ENCODE data around the gene ELOA.
"Not testable (repeated sequence)": the region's sequence is repeated elsewhere in the genome, so short reads cannot be mapped to it uniquely, and the experiment has no call there.

The ELOA gene

GRCh38 chr1:23743287-23744152 lies at the start of gene ELOA:
ELOA (plus strand) TSS chr1:23743471; CDS start chr1:23743504, 33 bp downstream.
- DNase-seq = peak; percentile 58

DNA sequence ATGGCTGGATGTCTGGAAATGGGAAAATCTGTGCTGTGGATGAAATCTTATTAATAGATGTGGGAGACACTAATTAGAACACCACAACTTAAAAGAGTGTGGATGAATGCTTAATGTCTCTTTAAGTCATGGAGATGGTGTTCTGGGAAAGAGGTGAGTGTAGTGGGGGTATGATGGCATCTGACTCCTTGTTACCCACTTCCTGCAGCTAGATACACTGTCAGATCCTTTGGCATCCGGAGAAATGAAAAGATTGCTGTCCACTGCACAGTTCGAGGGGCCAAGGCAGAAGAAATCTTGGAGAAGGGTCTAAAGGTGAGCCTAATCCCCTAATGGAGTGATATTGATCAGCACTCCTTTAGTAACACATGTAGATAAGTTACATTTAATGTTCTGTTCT lies 49.7 kb upstream of the ELOA start:
- DNase-seq = no peak

- no peak for DNase-seq
Observed at GRCh38 chr1:23694371-23694770, 48.9 kb upstream of the ELOA start.

GRCh38 chr1:23695667-23696066 lies 47.6 kb upstream of the ELOA start:
- no peak for DNase-seq

DNA sequence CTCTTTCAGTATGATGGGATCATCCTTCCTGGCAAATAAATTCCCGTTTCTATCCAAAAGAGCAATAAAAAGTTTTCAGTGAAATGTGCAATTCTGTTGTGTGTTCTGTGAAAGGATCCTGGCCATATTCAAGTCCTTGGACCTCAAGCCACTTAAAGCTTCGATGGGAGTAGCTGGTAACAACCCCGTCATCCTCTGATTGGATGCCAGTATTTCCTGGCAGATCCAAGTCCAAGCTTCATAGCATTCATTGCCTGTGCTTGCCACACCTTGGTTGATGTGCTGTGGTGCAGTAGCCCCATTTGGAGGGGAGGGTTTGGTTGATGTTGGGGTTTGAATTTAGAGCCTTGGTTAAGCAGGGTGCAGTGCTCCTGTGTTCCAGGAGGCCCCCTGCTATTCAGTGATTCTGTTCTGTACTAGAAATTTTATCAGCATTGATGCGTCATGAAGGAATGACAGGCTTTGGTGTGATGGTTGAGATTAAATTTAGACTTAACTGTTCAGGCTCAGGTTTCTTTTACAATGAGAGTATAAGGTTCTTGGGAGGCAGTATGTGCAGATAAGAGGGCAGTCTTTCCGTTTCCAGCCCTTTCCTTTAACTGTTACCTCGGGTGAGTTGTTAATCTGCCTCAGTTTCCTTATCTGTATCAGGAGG lies 46.8 kb upstream of the ELOA start:
- DNase-seq = no peak

DNA sequence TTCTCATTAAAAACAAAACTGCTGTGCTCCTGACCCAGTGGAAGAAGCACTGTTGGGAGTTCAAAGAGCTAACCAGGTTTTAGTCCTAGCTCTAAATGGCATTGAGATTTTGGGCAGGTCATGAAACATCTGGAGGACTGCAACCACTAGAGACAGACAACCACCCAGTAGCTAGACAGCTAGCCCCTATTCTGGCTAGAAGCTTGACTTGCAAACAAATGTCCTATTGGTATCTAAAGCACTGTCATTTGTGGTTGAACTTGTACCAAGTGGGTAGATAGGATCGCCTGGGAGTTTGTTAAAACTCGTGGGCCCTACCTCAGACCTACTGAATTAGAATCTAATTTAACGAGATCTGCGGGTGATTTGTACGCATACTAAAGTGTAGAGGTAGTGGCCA lies 44.8 kb upstream of the ELOA start:
- no peak for DNase-seq

GRCh38 chr1:23699280-23700179 lies 43.7 kb upstream of the ELOA start:
- DNase-seq = no peak

GRCh38 chr1:23701310-23701709 lies 42.0 kb upstream of the ELOA start:
- no peak for DNase-seq

GRCh38 chr1:23701996-23702395 lies 41.3 kb upstream of the ELOA start:
- DNase-seq = no peak

GRCh38 chr1:23704834-23705495 lies 38.3 kb upstream of the ELOA start:
- DNase-seq = no peak

DNA sequence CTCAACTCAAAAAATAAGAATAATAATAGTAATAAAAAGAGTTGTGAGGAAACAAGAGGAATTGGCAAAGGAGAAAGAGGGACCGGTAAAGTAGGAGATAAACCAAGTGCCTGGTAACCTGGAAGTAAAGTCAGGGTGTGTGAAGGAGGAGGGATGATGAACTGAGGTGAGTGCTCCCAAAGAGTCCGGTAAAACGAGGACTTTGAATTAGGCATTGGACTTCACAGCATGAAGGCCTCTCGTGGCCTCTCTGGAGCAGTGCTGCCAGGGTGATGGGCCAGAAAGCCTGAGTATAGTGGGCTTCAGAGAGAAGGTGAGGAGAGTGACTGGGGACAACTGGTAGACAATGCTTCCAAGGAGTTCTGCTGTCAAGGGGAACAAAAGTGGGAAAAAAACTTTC lies 34.0 kb upstream of the ELOA start:
- no peak for DNase-seq

DNA sequence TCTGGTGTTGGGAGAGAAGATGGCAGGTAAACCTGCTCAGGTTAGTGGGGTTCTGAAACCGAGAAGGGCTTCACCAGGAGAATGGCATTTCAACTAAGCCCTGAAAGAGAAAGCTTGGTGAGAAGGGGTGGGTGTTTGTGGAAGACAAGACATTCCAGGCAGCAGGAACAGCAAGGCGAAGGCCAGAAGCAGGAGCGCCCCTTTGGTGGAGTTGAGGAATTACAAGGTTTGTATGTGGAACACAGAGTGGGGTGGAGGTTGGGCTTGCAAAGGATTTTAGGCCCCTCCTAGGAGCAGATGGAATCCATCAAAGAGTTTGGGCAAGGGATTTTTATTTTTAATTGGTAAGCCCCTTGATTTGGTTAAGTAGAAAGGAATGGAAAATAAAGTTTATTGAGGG lies 24.8 kb upstream of the ELOA start:
- no peak for DNase-seq

DNA sequence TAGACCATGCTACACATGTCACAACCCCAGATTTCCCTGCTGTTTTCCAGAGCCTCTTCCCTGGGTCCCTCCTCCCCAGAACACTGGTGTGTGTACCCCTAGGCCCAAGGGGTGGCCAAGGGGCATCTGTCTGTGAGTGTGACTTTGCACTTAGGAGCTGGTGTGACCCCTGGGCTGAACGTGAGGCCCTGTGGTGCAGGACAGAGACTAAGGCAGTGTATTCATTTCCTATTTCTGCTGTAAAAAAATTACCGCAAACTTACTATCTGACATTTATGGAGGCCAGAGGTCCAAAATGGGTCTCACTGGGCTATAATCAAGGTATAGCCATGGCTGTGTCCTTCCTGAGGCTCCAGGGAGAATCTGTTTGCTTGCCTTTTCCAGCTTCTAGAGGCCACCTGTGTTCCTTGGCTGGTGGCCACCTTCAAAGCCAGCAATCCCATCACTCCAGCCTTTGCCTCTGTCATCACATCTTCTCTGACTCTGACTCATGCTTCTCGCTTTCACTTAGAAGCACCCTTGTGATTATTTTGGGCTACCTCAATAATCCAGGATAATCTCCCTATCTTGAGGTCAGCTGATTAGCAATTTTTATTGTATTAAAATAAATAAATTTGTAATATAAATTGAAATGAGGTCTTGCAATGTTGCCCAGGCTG lies 24.0 kb upstream of the ELOA start:
- no peak for DNase-seq

DNA sequence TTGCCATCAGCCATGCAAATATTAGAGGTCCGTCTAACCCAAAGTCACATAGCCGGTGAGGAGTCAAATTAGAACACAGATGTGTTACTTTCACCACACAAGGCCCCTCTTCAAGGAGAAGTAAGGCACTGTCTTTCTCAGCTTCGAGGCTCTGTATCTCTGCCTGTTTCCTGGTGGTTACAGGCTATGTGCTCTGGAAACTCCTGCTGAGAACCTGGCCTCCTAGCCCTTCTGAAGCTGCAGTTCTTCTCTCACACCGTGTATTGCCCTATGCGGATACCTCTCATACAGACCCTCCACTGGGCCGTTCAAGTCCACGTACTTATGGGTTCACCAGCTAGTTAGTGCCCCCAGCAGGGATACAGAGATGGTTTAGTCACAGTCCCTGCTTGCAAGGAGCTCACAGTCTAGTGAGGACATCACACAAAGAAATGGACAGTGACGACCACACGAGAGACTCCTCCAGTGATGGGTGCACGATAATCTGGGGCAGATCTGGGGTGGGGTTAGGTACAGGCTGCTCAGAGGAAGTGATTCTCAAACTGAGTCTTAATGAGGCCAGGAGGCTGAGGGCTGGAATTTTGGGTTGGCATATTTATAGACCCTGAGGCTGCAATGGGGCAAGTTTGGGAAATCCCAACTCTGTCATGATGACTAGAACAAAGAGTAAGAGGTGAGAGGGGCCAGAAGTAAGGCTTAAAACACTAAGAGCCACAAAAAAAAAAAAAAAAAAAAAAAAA lies 22.8 kb upstream of the ELOA start:
- no peak for DNase-seq

GRCh38 chr1:23722652-23723051 lies 20.6 kb upstream of the ELOA start:
- DNase-seq = no peak

- no peak for DNase-seq
Observed at GRCh38 chr1:23726686-23727085, 16.6 kb upstream of the ELOA start.

DNA sequence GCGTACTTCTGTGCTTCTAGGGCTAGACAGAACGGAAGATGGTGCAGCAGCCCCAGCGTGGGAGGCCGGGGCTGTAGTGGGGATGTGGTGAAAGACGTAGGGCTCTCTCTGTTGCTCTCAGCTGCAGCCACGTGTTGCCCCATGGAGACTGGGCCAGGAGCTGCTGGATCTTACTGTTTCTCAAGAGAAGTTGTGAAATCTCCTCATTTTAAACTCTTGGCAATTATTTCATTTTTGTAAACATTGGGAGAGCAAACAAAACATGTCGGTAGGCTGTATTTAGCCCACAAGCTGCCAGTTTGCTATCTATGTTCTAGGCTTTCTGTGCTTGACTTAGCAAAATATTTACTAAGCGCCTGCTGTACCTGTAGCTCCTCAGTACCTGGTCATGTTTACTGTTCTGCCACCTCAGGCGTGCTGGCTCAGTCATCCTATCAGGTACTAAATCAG lies 15.9 kb upstream of the ELOA start:
- no peak for DNase-seq

DNA sequence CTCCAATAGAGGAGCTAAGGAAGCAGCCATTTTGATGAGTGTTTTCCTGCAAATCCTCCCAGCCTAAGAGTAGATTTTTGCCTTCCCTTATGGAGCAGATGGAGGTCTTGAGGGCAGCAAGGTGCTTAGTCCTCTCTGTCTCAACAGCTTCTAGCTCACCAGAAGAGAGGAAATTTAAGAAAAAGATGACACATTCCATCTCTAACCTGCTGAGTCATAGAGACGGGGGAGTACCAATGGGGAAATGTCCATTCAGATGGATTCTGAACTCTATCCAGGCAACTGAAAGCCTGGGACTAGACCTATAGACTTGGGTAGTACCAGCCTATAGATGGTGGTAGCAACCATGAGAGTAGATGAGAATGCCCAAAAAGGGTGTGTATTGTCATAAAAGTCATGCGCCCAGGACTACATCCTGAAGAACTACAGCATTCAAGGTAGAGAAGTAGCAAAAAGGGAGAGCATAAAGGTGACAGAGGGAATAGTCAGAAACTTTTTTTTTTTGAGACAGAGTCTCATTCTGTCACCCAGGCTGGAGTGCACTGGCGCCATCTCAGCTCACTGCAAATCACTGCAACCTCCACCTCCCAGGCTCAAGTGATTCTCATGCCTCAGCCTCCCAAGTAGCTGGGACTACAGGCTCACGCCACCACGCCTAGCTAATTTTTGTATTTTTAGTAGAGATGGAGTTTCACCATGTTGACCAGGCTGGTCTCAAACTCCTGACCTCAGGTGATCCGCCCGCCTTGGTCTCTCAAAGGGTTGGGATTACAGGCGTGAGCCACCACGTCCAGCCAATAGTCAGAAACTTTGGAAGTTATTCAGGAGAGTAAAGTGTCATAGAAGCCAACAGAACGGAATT lies 10.7 kb upstream of the ELOA start:
- DNase-seq = no peak

DNA sequence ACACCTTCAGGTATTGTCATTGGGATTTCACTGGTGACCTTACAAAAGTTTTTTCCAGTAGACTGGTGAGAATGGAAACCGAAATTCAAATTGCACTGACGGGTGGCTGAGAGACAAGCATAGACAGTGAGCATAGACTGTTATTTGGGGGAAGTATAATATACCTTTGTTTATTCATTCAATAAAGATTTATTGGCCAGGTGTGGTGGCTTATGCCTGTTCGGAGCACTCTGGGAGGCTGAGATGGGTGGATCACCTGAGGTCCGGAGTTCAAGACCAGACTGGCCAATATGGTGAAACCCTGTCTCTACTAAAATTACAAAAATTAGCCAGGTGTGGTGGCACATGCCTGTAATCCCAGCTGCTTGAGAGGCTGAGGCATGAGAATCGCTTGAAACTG lies 10.0 kb upstream of the ELOA start:
- not testable (repeated sequence) for DNase-seq

DNA sequence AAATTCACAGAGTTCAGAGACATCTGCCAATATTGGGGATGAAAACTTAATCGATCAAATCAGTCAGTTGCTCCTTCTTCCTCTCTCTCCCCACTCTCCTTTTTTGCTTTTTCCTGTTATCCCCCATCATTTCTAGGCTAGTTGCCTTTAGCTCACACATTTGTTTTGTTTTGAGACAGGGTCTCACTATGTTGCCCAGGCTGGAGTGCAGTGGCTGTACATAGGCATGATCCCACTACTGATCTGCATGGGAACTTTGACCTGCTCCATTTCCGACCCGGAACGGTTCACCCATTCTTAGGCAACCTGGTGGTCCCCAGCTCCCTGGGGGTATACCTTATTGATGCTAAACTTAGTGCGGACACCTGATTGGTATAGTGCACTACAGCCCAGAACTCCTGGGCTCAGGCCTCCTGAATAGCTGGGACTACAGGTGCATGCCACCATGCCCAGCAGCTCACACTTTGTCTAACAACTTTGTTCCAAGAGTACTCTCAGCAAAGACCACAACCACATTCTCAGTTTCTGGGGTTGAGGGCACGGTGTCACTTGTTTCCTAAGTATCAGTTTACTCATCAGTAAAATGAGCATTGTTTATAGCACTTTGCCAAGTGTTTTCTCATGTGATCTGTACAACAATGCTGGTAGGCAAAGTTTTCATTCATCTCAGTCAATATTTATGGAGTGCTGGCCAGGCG lies 6.7 kb upstream of the ELOA start:
- DNase-seq = no peak
